Calu3 (cell line): Measurements from ENCODE around the gene AMBP. TPM values are rescaled to one million over a fixed set of nuclear protein-coding genes. Genes with fewer than 3 reads are reported as not detected.

Experiments
- BruUV-seq: library from RNA; stranded (reverse); fragments of 400-500 nt; replicated peaks from 2 replicates; lab custom pipeline; 2021; lab: Mats Ljungman, UMichigan
- CTCF ChIA-PET: fragments of 300-600 bp; sonication (Branson Sonifier 250); formaldehyde crosslinking; loops from one replicate; lab custom pipeline; 2022; ENCODE audit warnings: antibody characterized with exemption; lab: Charles Lee
- DNase-seq: peaks from one replicate; pipeline ENCODE4 v3.0.0; 2022
- H3K27ac Mint-ChIP-seq: one replicate; pipeline ENCODE4 v1.8.0; 2022; ENCODE audit warnings: mixed read lengths; ENCODE audit not compliant: unreplicated experiment
- H3K27me3 Mint-ChIP-seq: one replicate; pipeline ENCODE4 v1.8.0; 2022; ENCODE audit warnings: mixed read lengths; ENCODE audit not compliant: unreplicated experiment
- H3K36me3 Mint-ChIP-seq: one replicate; pipeline ENCODE4 v1.8.0; 2022; ENCODE audit warnings: mild to moderate bottlenecking, moderate library complexity, mixed read lengths; ENCODE audit not compliant: insufficient read depth, unreplicated experiment
- H3K4me1 Mint-ChIP-seq: one replicate; pipeline ENCODE4 v1.8.0; 2022; ENCODE audit warnings: mild to moderate bottlenecking, low read depth, mixed read lengths; ENCODE audit not compliant: unreplicated experiment
- H3K4me3 Mint-ChIP-seq: one replicate; pipeline ENCODE4 v1.8.0; 2022; ENCODE audit warnings: mild to moderate bottlenecking, low read depth, moderate library complexity, mixed read lengths; ENCODE audit not compliant: unreplicated experiment
- H3K9me3 Mint-ChIP-seq: one replicate; pipeline ENCODE4 v1.8.0; 2022; ENCODE audit warnings: low read depth, mixed read lengths; ENCODE audit not compliant: unreplicated experiment
- CTCF ChIP-seq: fragments of 200-600 bp; IDR thresholded peaks from one replicate; pipeline ENCODE4 v1.8.0; 2022; ENCODE audit warnings: antibody characterized with exemption; ENCODE audit not compliant: unreplicated experiment
- intact Hi-C: fragments of 100-400 bp; cut with micrococcal nuclease; formaldehyde crosslinking; loops from one replicate; pipeline ENCODE4 v1.10.0; 2022; ENCODE audit not compliant: unreplicated experiment
- total RNA-seq: library from RNA; stranded (reverse); gene quantifications from 2 replicates; pipeline ENCODE4 v1.2.3, GENCODE V29; 2022

The AMBP gene
- total RNA-seq, 1 experiment from 2014 or later, result 2.7 TPM

- Mint-ChIP-seq H3K27ac (no peak overlapping the region), H3K36me3 (no peaks in the 10 kb centered on the region), H3K4me1 (no peaks in the 10 kb centered on the region), H3K4me3 (no peak overlapping the region), H3K9me3 (peaks cover 7% of the 10 kb centered on the region), H3K27me3 (no peaks in the 10 kb centered on the region)
- TF ChIP-seq CTCF, result no peak
- BruUV-seq, result no TSS peak
- intact Hi-C loops, result no loop called here
- CTCF ChIA-PET, result no interaction called here
- no peak for DNase-seq
Observed at GRCh38 chr9:114014044-114014443, 64.1 kb downstream of the AMBP start.

- Mint-ChIP-seq H3K4me1 (no peaks in the 10 kb centered on the region), H3K4me3 (no peak overlapping the region), H3K27me3 (no peaks in the 10 kb centered on the region), H3K36me3 (no peaks in the 10 kb centered on the region), H3K9me3 (peaks cover 7% of the 10 kb centered on the region), H3K27ac (no peak overlapping the region)
- BruUV-seq, result no TSS peak
- CTCF ChIA-PET, result no interaction called here
- intact Hi-C loops, result no loop called here
- DNase-seq, result no peak
- TF ChIP-seq CTCF, result no peak
Observed at GRCh38 chr9:114012126-114012525, 66.0 kb downstream of the AMBP start.

- CTCF ChIA-PET, result no interaction called here
- Mint-ChIP-seq H3K9me3 (peaks cover 7% of the 10 kb centered on the region), H3K27ac (no peak overlapping the region), H3K36me3 (no peaks in the 10 kb centered on the region), H3K27me3 (no peaks in the 10 kb centered on the region), H3K4me3 (no peak overlapping the region), H3K4me1 (no peaks in the 10 kb centered on the region)
- intact Hi-C loops, result no loop called here
- BruUV-seq, result no TSS peak
- DNase-seq, result no peak
- no peak for TF ChIP-seq CTCF
Observed at GRCh38 chr9:114011313-114011712, 66.8 kb downstream of the AMBP start.

Other genes starting within 250 kb of the AMBP start
- gene ZNF618, start 202.0 kb downstream of the AMBP start, total RNA-seq, result 18.0 and 20.3 TPM in 2 replicates
- gene KIF12, start 21.0 kb upstream of the AMBP start, total RNA-seq, result 52.3 and 54.0 TPM in 2 replicates
- gene COL27A1, start 77.2 kb upstream of the AMBP start, total RNA-seq, result 20.1 and 21.4 TPM in 2 replicates
- not detected in 2 replicates for gene ORM1, start 244.8 kb upstream of the AMBP start, total RNA-seq